ENCODE results near the gene CREBBP.

Gene CREBBP

GRCh38 chr16:3761375-3762106 is 119.0 kb downstream of the CREBBP start:
- no peak for DNase-seq

GRCh38 chr16:3760518-3760917 is 120.0 kb downstream of the CREBBP start:
- no peak for DNase-seq

- DNase-seq = no peak
Measured at GRCh38 chr16:3759736-3760135, 120.8 kb downstream of the CREBBP start.

- no peak for DNase-seq
Measured at GRCh38 chr16:3756113-3756512, 124.4 kb downstream of the CREBBP start.

GRCh38 chr16:3755249-3755648 is 125.3 kb downstream of the CREBBP start:
- DNase-seq = no peak

- no peak for DNase-seq
Measured at GRCh38 chr16:3754772-3755171, 125.7 kb downstream of the CREBBP start.

GRCh38 chr16:3754081-3754703 is 126.3 kb downstream of the CREBBP start:
- no peak for DNase-seq

GRCh38 chr16:3752984-3753383 is 127.5 kb downstream of the CREBBP start:
- no peak for DNase-seq

GRCh38 chr16:3751878-3752277 is 128.6 kb downstream of the CREBBP start:
- DNase-seq = no peak

- no peak for DNase-seq
Measured at GRCh38 chr16:3748307-3748706, 132.2 kb downstream of the CREBBP start.

- no peak for DNase-seq
Measured at GRCh38 chr16:3745751-3746355, 134.7 kb downstream of the CREBBP start.

GRCh38 chr16:3744018-3744417 is 136.5 kb downstream of the CREBBP start:
- no peak for DNase-seq

GRCh38 chr16:3740934-3741333 is 139.6 kb downstream of the CREBBP start:
- DNase-seq = no peak

GRCh38 chr16:3740186-3740585 is 140.3 kb downstream of the CREBBP start:
- no peak for DNase-seq

- DNase-seq = no peak
Measured at GRCh38 chr16:3739636-3740035, 140.9 kb downstream of the CREBBP start.

GRCh38 chr16:3738541-3738940 is 142.0 kb downstream of the CREBBP start:
- DNase-seq = no peak

- DNase-seq = no peak
Measured at GRCh38 chr16:3738128-3738527, 142.4 kb downstream of the CREBBP start.

- no peak for DNase-seq
Measured at GRCh38 chr16:3737181-3737580, 143.3 kb downstream of the CREBBP start.

- DNase-seq = no peak
Measured at GRCh38 chr16:3736116-3736515, 144.4 kb downstream of the CREBBP start.

- no peak for DNase-seq
Measured at GRCh38 chr16:3735541-3735940, 145.0 kb downstream of the CREBBP start.

- no peak for DNase-seq
Measured at GRCh38 chr16:3734758-3735221, 145.7 kb downstream of the CREBBP start.

GRCh38 chr16:3734084-3734757 is 146.3 kb downstream of the CREBBP start:
- no peak for DNase-seq

- DNase-seq = no peak
Measured at GRCh38 chr16:3732171-3732570, 148.3 kb downstream of the CREBBP start.
